PC-3 (cell line): ENCODE results near the gene YAP1.

Experiments used
- CTCF ChIP-seq: fragments of 300-600 bp; sonication (generic); conservative IDR thresholded peaks from 2 replicates; pipeline ENCODE4 v1.5.1; 2017; ENCODE audit warnings: antibody characterized with exemption, low read depth, mild to moderate bottlenecking, low read length
- EZH2 ChIP-seq: fragments of 300-600 bp; sonication (generic); IDR thresholded peaks from one replicate; pipeline ENCODE4 v1.6.1; 2017; ENCODE audit warnings: antibody characterized with exemption, mild to moderate bottlenecking, low read length; ENCODE audit not compliant: unreplicated experiment

- no peak for TF ChIP-seq CTCF
- no peak for TF ChIP-seq EZH2
Measured at GRCh38 chr11:102079625-102080024, 30.6 kb upstream of the YAP1 start.
